H1 (cell line): ENCODE measurements around the gene DHDH. TPM values are rescaled to one million over a fixed set of nuclear protein-coding genes. Genes with fewer than 3 reads are reported as not detected.

ENCODE experiments used
- CEBPB ChIP-seq: IDR thresholded peaks from 2 replicates; pipeline ENCODE4 v1.6.1; 2012; ENCODE audit warnings: low read depth, low read length
- HDAC2 ChIP-seq, 2 experiments: fragments of 300-600 bp in 1 of 2; sonication (generic) in 1 of 2; IDR thresholded peaks; 2 replicates each; pipeline ENCODE4 v1.6.1; 2011 to 2012; ENCODE audit warnings: low read depth in 2 of 2, low read length in 2 of 2, mild to moderate bottlenecking in 2 of 2, moderate library complexity in 2 of 2, borderline replicate concordance in 1 of 2, inconsistent platforms in 1 of 2
- MAFK ChIP-seq: IDR thresholded peaks from 2 replicates; pipeline ENCODE4 v1.6.1; 2012; ENCODE audit warnings: low read depth, mild to moderate bottlenecking, improper control_type of control experiment, low read length
- polyA plus RNA-seq, 7 experiments: library from polyadenylated mRNA; depleted of rRNA in 3 of 7; stranded (reverse) in 5 of 7; unstranded in 2 of 7; fragments of >200 nt in 5 of 7; fragments of 200-250 nt in 2 of 7; gene quantifications; 1 replicate in 5 of 7; 2 replicates in 1 of 7; 4 replicates in 1 of 7; pipeline versions ENCODE4 v1.2.1 to v1.2.3, GENCODE V29; 2011 to 2013; ENCODE audit warnings: missing spikeins in 2 of 7, mixed read lengths in 2 of 7
- total RNA-seq: library from RNA; stranded (reverse); fragmentation: NEBNext Ultra II Directional; extraction: Animal tissue kit (Norgen Biotek cat#: 25700); gene quantifications from 2 replicates; pipeline ENCODE4 v1.2.1, GENCODE V29; 2021

The DHDH gene
- total and polyA plus RNA-seq, 2 of the 8 experiments (the other 6 are each of a cell fraction or from before 2014, with no cell fraction given): 2.2 to 2.8 TPM

- TF ChIP-seq MAFK (peak; percentile 56; the same call in 1 of the 2 replicates), HDAC2 (IDR thresholded peaks at IDR 0.05; ENCODE audit: borderline replicate concordance in 1 of 2, low read depth in 2 of 2, low read length in 2 of 2) (no peak), CEBPB (no peak)
Measured at GRCh38 chr19:48967346-48968178, 34.1 kb downstream of the DHDH start (continued).
